NCI-H128 (cell line): ENCODE measurements around the gene IGF1.
"Not testable (repeated sequence)": the region's sequence is repeated elsewhere in the genome, so short reads cannot be mapped to it uniquely, and the experiment has no call there.

ENCODE experiments used
- DNase-seq: peaks from one replicate; lab custom pipeline; 2025; ENCODE audit not compliant: unreplicated experiment; lab: John Stamatoyannopoulos, UW

Gene IGF1

DNA sequence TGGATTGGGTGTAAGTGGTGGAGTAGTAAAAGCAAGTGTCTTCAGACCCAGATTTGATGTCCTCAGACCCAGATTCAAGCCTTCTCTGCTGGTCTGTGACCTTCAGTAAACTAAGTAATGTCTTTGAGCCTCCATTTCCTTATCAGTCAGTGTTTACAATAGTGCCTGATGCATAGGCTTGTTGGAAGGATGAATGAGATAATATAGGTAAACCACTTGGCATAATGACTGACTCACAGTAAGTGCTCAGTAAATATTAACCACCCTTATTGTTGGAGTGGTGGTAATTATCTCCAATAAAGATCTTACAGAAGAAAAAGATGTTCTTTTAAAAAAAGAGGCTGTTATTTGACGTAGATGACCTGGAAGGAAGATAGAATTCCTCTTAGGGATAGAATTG is 86.2 kb downstream of the IGF1 start:
- no peak for DNase-seq

DNA sequence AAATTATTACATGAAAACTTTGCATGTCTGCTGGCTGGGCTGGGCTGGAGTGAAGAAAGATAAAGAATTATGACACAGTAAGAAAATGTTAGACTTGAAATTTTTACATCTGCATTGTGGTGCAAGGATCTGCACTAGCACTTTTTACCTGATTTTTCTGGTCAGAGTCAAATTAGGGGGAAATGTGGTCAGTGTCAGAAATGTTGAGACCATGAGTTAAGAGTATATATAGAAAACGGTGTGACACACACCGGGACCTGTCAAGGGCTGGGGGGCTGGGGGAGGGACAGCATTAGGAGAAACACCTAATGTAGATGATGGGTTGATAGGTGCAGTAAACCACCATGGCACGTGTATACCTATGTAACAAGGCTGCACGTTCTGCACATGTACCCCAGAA is 90.3 kb downstream of the IGF1 start:
- no peak for DNase-seq

DNA sequence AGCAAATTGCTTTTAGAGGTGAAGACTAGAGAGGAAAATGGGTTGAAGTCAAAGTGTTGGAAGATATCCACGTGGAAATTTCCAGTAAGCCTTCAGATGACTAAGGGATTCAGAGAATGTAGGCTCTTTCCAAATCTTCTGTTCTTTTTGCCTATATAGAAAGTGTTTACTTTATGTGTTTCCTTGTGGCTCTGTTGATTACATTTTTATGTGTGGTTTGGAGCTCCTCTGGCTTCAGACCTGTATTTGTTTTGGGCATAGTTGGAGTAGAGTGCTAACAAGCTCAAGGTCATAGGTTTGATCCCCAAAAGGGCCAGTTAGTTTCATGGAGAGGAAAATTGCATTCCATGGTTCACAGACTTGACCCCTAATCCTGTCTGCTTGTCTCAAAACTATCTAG is 91.9 kb downstream of the IGF1 start:
- no peak for DNase-seq

DNA sequence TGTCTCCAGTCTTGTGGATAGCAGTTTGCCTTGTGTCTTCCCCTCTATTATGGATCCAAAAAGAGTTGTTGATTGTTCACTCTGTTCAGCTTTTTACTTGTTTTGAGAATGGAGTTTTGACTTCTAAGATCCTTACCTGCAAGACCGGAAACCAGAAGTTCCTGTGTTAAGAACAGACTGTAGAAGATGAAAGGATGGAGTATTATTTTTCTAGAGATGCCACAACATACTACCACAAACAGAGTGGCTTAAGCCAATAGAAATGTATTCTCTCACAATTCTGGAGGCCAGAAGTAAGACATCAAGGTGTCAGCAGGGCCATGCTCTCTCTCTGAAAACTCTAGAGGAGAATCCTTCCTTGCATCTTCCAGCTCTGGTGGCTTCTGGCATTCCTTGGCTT is 95.0 kb downstream of the IGF1 start:
- no peak for DNase-seq

DNA sequence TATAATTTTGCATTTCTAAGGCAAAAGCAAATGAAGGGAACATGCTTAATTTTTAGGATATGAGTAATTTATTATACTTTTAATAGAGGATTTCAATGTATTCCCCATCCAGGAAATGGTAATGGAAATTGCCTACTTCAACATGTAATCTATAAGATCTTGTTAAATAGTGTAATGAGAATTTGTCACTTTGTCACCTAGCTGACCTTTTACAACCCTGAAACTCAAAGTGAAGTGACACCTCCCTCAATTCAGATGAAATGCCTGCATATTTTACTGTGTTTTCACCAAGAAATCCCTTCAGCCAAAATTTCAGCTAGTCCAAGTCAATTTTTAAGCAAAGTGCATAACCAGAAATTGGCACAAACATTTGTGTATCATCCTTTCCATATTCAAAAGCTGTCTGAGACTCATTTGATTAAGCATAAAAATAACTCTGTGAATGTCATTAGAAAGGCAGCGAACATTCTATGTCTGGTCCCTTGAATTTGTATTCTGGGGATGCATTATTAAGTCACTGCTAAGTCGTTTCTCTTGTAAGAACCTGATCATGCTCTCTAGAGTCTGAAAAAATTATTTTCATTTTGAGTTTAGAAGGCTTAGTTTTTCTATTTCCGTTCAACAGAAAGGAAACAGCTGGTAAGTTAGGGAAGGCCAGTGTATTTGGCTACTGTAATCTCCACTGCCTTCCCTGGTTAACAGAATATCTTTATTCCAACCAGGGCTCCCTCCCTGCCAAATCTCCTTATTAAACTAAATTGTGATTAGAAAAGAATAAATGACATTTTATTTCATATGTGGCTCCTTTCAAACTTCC is 100.8 kb downstream of the IGF1 start:
- DNase-seq, result no peak

DNA sequence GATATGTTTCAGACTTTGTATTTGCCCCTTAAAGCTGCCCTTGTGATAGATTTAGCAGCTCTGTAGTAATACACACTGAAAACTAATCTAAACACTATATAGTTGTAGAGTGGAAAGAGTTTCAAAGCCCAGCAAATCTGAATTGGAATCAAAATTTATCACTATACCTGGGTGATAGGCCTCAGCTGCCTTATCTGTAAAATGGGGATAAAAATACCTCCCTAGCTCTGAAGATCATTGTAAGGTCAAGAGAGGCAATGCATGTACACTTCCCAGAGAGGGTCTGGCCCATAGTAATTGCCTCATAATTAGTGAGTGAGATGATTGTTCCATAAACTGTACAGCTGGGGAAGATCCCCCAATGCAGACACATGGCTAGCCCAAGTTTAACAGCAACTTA is 103.6 kb downstream of the IGF1 start:
- DNase-seq, result no peak

DNA sequence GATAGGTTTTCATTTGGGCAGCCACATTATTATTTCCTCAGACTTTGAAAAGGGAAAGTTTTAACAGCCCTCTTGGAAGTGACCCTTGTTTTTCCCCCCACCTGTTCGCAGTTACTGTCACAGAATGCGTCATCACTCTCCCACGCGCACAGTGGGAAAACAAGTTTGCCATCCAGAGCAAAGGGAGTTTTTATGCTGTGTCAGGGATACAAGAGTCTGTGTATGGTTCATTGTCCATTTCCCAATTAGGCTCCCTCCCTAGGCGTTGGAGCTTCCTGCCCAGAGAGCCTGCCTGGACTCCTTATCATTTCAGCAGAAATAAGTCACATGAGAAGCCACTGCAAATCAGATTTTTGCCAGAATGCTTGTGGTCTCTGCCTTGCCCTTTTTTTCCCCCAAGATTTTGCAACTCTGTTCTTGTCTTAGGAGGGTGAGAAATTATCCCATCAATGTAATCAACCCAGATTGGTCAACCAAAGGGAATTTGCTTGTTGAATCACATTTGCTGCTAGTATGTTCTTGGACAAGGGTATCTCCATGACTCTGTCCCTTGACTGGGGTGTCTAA is 104.1 kb downstream of the IGF1 start:
- no peak for DNase-seq

DNA sequence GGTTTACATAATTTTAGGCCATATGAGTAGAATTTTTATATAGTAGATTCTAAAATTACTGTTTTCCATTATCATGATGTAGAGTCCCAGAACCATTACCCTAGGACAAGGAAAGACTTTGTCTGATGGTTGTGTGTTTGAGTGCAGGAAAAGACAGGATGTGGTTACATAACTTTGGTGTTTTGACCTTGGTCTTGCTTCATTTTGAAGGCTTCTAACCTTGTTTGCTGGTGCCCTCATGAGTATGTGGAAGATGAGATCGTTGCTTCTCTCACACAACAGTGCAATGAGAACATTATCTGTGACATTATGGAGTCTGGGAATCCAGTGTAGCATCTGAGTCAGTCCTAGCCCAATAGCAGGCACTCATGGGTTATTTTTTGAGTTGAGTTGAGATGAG is 106.2 kb downstream of the IGF1 start:
- no peak for DNase-seq

DNA sequence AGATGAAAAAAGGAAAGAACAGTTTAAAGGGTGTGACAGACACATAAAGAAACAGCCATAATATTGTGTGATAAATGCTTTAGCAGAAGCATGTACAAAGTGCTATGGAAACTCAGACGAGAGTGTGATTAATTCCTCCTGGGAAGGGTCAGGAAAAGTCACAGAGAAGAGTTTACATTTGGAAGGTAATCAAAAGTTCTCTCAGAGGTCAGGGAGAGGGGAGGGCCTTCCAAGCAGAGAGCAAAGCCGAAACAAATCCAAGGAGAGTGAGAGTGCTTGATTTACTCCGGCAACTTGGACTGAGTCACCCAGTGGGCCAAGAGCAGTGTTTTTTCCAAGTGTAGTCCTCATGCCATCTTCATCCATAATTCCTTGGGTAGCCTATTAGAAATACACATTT is 108.3 kb downstream of the IGF1 start:
- DNase-seq, result no peak

DNA sequence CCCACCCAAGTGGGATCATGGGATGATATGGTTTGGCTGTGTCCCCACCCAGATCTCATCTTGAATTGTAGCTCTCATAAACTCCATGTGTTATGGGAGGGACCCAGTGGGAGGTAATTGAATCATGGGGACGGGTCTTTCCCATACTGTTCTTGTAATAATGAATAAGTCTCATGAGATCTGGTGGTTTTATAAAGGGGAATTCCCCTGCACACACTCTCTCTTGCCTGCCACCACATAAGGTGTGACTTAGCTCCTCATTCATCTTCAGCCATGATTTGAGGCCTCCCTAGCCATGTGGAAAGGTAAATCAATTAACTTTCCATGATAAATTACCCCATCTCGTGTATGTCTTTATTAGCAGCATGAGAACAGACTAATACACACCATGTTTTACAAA is 109.2 kb downstream of the IGF1 start:
- no peak for DNase-seq

DNA sequence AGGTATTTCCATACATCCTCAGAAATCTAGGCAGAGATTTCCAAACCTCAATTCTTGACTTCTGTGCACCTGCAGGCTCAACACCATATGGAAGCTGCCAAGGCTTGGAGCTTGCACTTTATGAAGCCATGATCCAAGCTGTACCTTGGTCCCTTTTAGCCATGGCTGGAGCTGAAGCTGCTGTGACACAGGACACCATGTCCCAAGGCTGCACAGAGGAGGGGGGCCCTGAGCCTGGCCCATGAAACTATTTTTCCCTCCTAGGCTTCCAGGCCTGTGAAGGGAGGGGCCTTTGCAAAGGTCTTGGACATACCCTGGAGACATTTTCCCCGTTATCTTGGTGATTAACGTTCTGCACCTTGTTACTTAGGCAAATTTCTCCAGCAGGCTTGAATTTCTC is 110.5 kb downstream of the IGF1 start:
- DNase-seq, result no peak

DNA sequence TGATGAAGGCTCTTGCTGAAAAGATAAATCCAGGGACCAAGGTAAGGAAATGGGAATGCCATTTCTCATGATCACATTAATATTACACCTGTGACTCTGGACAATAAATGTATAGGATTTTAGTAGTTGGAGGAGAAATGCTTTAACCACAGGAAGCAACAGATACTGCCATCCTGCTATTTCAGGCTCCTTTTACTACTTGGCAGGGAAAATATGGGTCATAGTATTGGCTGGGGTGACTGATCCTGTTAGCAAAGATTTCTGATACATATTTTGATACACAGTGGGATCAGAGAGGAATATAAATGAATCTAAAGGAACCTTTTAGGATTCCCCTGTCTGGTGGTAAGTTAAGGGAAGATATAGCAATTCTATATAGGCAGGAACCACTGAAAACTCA is 115.0 kb downstream of the IGF1 start:
- DNase-seq, result no peak

DNA sequence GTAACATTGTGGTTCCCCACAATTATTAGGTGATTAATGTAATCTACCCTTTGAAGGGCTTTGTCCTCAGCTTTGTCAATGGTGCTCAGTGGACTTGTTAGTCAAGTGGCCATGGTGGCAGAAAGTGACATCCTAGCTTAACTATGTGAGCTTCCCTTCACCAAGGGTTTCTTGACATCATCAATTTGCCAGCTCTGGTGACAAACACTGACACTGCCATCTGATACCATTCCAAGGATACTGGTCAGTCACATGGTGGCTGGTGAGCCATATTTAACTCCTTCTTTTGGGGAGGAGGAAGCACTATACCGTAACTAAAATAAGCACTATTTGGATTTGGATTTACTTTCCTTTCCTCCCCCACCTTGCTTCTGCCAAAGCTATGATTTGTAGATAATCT is 115.7 kb downstream of the IGF1 start:
- DNase-seq, result no peak

DNA sequence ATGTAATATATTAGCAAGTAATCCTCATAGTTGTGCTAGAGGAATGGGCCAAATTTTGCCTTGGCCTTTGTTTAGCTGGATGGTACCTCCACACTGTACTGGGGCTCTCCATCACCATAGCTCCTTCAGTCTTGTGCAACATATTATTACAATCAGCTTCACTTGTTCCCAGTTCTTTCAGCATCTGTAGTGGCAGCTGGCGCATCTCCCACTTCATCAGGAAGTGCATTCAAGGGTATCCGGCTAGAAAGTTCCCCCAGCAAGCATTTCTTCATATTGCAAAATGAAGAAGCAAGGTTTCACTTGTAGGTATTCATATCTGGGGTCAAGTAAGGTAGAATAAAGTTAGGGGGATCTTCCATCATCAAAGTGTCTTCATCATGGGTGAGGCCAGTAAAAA is 123.7 kb downstream of the IGF1 start:
- DNase-seq, result no peak

DNA sequence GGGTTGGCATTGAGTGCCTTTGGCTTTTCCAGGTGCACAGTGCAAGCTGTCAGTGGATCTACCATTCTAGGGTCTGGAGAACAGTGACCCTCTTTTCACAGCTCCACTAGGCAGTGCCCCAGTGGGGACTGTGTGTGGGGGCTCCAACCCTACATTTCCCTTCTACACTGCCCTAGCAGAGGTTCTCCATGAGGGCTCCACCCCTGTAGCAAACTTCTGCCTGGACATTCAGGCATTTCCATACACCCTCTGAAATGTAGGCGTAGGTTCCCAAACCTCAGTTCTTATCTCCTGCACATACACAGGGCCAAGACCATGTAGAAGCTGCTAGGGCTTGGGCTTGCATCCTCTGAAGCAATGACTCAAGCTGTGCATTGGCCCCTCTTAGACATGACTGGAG is 126.1 kb downstream of the IGF1 start:
- DNase-seq, result not testable (repeated sequence)

DNA sequence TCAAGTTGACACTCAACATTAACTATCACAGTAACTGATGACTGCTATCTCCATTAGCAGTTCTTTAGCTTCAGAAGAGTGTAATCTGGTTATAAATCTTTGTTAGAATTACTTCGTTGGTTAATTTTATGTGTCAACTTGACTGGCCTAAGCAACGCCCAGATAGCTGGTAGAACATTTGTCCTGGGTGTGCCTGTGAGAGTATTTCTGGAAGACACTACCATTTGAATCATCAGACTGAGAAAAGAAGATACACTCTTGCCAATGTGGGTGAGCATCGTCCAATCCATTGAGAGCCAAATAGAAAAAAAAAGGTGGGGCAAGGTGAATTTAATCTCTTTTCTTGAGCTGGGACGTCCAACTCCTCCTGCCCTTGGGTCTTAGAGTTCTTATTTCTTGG is 129.0 kb downstream of the IGF1 start:
- no peak for DNase-seq

DNA sequence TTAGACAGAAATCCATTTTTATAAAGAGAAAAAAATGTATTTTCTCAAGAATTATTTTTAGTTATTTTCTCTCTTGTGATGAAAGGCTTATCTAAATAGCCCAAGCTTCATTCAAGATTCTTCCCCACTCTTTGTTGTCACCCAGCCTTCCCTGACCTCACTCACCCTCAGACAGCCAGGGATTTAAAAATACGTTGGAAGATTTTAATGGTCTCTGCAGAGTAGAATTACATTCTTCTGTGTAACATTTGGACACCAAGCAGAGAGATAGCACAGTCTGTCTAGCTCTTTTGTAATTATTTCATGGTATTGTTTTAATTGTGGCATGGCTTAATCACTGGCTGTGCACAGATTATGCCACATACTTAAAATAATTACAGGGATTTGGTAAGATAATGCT is 130.3 kb downstream of the IGF1 start:
- DNase-seq, result no peak

DNA sequence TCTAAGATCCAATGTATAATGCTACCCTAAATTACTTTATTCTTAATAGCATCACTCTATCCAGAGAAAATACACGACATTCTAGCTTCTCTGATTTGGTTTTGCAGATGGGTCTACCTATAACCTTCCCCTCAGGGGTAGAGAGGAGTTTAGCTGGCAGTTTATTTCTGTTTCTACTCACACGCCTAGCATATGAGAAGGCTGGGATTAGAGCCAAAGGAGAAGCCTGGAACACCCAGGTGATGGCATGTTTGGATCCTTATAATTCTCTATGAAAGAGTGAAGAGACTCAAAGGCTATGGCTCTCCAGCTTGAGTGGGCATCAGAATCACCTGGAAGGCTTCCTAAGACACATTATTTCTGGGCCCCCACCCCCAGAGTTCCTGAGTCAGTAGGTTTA is 131.3 kb downstream of the IGF1 start:
- no peak for DNase-seq

DNA sequence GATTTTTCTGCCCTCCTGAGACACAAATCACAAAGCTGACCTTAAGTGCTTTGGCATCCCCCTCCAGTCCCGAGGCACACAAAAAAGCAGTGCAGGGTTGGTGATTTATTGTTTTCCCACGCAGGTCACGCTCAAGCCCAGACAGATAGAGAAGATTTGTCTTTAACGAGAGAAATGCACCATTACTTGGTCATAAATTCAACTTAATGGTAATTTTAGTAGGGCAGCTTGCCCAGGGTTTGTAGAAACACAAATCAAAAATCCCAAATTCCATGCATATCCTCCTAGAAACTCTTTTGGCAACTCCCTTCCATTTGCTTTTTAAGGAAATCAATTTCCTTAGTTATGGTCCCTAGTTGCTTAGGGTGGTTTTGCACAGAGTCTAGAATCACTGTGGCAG is 132.6 kb downstream of the IGF1 start:
- DNase-seq, result no peak
